Fibroblast of the aortic adventitia (primary cell): Measurements from ENCODE around the gene CELF1. TPM values are rescaled to one million over a fixed set of nuclear protein-coding genes. Genes with fewer than 3 reads are reported as not detected.
"Not testable (repeated sequence)": the region's sequence is repeated elsewhere in the genome, so short reads cannot be mapped to it uniquely, and the experiment has no call there.

Source experiments
- DNase-seq: peaks from one replicate; pipeline ENCODE4 v3.0.0-alpha.2; 2010; ENCODE audit warnings: low read depth
- H3K4me3 ChIP-seq: 2 replicates; pipeline ENCODE4 v1.5.1; 2011; ENCODE audit warnings: low read depth, mild to moderate bottlenecking, control low read depth, low read length, moderate library complexity
- total RNA-seq: library from RNA; depleted of rRNA; stranded (reverse); fragments of >200 nt; gene quantifications from 2 replicates; pipeline ENCODE4 v1.2.3, GENCODE V29; 2012; ENCODE audit warnings: low replicate concordance
- TF ChIP-seq, protein P1 (sequence below): IDR thresholded peaks from 2 replicates; pipeline ENCODE4 v1.5.1; 2011; ENCODE audit warnings: mild to moderate bottlenecking, low read length, control low read depth, inconsistent platforms; ENCODE audit not compliant: insufficient read depth

The CELF1 gene
- total RNA-seq, 1 donor, result 103 TPM

DNA sequence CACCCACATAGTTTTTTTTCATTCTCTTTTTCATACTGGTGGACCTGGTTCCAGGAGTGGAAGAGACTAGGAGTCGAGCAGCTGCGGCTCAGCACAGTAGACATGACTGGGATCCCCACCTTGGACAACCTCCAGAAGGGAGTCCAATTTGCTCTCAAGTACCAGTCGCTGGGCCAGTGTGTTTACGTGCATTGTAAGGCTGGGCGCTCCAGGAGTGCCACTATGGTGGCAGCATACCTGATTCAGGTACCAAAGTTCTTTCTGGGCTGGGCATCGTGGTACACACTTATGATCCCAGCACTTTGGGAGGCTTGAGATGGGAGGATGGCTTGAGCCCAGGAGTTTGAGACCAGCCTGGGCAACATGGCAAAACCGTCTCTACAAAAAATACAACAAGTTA is 16.7 kb upstream of the CELF1 start:
- no peak for DNase-seq
- TF ChIP-seq, protein P1, sequence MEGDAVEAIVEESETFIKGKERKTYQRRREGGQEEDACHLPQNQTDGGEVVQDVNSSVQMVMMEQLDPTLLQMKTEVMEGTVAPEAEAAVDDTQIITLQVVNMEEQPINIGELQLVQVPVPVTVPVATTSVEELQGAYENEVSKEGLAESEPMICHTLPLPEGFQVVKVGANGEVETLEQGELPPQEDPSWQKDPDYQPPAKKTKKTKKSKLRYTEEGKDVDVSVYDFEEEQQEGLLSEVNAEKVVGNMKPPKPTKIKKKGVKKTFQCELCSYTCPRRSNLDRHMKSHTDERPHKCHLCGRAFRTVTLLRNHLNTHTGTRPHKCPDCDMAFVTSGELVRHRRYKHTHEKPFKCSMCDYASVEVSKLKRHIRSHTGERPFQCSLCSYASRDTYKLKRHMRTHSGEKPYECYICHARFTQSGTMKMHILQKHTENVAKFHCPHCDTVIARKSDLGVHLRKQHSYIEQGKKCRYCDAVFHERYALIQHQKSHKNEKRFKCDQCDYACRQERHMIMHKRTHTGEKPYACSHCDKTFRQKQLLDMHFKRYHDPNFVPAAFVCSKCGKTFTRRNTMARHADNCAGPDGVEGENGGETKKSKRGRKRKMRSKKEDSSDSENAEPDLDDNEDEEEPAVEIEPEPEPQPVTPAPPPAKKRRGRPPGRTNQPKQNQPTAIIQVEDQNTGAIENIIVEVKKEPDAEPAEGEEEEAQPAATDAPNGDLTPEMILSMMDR, result no peak

DNA sequence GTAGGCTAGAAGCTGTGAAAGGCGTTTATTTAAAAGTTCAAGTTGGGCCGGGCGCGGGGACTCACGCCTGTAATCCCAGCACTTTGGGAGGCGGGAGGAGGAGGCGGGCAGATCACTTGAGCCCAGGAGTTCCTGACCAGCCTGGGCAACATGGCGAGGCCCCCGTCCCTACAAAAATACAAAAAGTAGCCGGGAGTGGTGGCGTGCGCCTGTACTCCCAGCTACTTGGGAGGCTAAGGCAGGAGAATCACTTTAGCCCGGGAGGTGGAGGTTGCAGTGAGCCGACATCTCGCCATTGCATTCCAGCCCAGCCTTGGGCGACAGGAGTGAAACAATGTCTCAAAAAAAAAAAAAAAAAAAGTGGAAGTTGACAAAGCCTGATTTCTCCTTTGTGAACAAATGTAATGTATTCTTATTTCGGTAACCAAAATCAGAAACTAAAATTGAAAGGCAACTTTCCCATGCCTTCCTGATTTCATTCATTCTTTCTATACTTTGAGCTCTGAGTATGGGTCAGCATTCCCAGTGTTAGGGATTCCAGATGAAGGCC is 13.3 kb upstream of the CELF1 start:
- TF ChIP-seq, protein P1, result no peak
- DNase-seq, result no peak
- peak overlapping the region; percentile 87 for H3K4me3 ChIP-seq

More for the DNA sequence above, 16.7 kb upstream of the CELF1 start:
- no peak overlapping the region for H3K4me3 ChIP-seq

DNA sequence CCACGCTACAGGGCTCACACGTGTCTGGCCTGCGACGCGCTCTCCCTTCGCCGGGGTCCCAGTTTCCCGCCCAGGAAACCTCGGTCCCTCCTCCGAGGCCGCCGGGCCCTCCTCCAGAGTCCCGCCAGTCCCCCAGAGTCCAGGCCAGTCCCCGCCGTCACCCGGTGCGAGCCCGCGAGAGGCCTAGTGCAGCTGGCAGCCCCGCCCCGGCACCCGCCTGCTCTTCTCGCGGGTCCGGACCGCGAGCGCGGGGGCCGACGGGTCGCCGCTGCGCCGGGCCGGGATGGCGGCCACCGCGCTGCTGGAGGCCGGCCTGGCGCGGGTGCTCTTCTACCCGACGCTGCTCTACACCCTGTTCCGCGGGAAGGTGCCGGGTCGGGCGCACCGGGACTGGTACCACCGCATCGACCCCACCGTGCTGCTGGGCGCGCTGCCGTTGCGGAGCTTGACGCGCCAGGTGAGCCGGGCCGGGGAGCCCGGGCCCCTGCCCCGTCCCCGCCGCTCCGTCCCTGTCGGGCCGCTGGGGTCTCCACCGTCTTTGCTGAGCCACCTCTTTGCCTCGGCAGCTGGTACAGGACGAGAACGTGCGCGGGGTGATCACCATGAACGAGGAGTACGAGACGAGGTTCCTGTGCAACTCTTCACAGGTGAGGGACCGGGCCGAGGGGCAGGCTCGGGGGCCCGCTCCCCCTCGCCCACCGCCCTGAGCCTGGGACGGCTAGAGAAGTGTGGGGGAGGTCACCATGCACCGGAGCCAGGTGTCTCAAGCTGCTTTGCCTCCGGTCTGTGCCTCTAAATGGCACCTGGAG is 12.6 kb upstream of the CELF1 start, which contains the start of gene PTPMT1:
TSS of gene PTPMT1 (plus strand) at position 260 of the 809 bp plus-strand sequence. CDS start at position 284, 24 bp downstream.
- TF ChIP-seq, protein P1, result no peak
- peak within 1 kb of the TSS; percentile 87 for H3K4me3 ChIP-seq
- DNase-seq, result peak; percentile 46

DNA sequence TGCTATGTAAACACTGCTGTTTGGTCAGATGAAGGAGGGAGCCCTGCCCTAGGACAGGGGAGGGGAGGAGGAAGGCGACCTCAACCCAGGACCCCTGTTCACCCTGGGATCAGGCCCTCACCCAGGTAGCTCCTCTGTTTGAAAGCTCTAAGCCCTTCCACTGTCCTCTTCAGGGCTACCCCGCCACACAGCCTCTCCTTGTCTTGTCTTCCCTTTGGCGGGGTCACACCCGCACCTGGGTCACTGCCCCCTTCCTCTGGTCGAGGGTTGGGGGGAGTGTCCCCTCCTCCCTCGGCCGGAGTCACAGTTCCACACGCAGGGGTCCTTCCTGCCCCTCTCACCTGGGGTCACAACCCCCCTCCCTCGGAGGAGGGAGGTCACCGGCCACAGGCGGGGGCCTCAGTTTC is 12.0 kb upstream of the CELF1 start:
- TF ChIP-seq, protein P1, result no peak
- peak overlapping the region; percentile 87 for H3K4me3 ChIP-seq
- DNase-seq, result no peak

DNA sequence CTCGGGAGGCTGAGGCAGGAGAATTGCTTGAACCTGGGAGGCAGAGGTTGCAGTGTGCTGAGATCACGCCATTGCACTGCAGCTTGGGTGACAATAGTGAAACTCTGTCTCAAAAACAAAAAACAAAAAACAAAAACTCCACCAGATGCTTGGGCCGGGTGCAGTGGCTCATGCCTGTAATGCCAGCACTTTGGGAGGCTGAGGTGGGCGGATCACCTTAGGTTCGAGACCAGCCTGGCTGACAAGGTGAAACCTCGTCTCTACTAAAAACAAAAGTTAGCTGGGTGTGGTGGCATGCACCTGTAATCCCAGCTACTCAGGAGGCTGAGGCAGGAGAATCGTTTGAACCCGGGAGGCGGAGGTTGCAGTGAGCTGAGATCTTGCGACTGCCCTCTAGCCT is 11.4 kb upstream of the CELF1 start:
- not testable (repeated sequence) for H3K4me3 ChIP-seq, DNase-seq

DNA sequence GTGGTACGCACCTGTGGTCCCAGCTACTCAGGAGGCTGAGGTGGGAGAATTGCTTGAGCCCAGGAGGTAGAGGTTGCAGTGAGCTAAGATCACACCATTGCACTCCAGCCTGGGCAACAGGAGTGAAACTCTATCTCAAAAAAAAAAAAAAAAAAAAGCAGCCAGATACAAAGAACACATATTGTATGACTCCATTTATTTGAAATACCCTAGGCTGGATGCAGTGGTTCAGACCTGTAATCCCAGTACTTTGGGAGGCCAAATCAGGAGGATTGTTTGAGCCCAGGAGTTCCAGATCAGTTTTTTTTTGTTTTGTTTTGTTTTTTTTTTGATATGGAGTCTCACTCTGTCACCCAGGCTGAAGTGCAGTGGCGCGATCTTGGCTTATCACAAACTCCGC is 9.5 kb upstream of the CELF1 start:
- not testable (repeated sequence) for H3K4me3 ChIP-seq, DNase-seq

DNA sequence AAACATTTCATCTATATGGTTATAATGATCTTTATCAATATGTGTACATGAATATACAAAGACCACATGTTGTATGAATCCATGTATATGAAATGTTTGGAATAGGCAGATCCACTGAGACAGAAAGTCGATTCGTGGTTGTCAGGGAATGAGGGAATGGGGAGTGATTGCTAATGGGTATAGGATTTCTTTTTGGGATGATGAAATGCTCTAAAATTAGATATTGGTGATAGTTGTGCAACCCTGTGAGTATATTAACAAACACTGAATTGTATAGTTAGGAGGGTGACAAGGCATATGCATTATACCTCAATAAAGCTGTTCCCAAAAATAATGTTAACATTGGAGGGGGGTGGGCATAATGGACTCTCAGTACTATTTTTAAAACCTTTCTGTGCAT is 7.5 kb upstream of the CELF1 start:
- no peak for DNase-seq
- TF ChIP-seq, protein P1, result no peak
- H3K4me3 ChIP-seq, result no peak overlapping the region
